HL-60 (cell line): ENCODE data around the gene TTC34.

Source experiments
- DNase-seq, 2 experiments: peaks; one replicate each; pipeline ENCODE4 v3.0.0-alpha.2; 2010 to 2020; ENCODE audit warnings: low read depth in 1 of 2, low spot score in 1 of 2
- H3K27ac ChIP-seq: fragments of 250-450 bp; sonication (Bioruptor Pico); replicated peaks from 2 replicates; pipeline ENCODE4 v1.5.1; 2020; ENCODE audit warnings: mild to moderate bottlenecking, moderate library complexity
- H3K27me3 ChIP-seq: fragments of 250-450 bp; sonication (Bioruptor Pico); 2 replicates; pipeline ENCODE4 v1.5.1; 2021; ENCODE audit warnings: mild to moderate bottlenecking, moderate library complexity; ENCODE audit not compliant: insufficient read depth, poor library complexity, severe bottlenecking
- H3K4me3 ChIP-seq: replicated peaks from 2 replicates; pipeline ENCODE4 v1.5.1; 2011; ENCODE audit warnings: mild to moderate bottlenecking, control low read depth, low read length; ENCODE audit not compliant: insufficient read depth
- GABPA ChIP-seq: IDR thresholded peaks from 2 replicates; pipeline ENCODE4 v1.6.1; 2012; ENCODE audit warnings: low read depth
- POLR2AphosphoS5 ChIP-seq: IDR thresholded peaks from 2 replicates; pipeline ENCODE4 v1.6.1; 2012; ENCODE audit warnings: low read depth
- SPI1 ChIP-seq: IDR thresholded peaks from 2 replicates; pipeline ENCODE4 v1.6.1; 2012; ENCODE audit warnings: low read depth, mild to moderate bottlenecking, borderline replicate concordance
- TF ChIP-seq, protein P1 (sequence below): IDR thresholded peaks from 2 replicates; pipeline ENCODE4 v1.6.1; 2012; ENCODE audit warnings: low read depth; ENCODE audit not compliant: insufficient replicate concordance
- TF ChIP-seq, protein P2 (sequence below): IDR thresholded peaks from one replicate; pipeline ENCODE4 v1.5.1; 2011; ENCODE audit warnings: low read length, control low read depth, inconsistent platforms; ENCODE audit not compliant: insufficient read depth

TTC34 gene

DNA sequence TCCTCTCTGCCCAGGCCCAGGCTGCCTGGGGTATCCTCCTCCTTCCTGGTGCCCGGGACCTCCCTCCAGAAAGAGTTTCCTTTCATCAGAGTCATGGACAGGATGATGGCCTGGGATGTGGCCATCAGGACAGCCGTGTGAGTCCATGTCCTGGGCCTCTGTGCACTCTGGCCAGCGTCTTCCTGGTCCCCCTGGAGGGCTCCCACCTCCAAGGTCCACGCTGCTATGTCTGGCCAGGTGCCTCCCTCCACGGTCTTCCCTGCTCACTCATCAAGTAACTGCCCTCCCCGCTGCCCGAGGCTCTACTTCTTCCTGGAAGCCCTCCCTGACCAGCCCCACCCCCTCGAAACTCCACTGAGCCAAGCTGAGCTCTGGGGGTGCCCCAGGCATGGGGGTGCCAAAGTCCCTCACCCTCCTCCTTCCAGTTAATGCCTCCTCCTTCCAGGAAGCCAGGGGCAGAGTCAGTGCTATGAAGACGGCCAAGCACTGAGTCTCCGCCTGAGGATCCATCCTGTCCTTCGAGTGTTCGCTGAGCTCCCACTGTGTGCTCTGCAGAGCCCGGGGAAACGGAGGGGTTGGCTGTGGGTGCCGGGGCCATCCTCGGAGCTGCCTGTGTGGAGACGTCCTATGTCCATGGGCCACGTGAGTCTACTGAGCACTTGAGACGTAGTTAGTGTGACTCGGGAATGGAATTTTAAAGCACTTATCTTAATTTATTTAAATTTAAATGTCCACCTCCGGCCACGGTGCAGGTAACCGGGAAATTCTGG, 28.5 kb upstream of the TTC34 start:
- Histone ChIP-seq H3K27me3 (no peaks in the 10 kb centered on the region), H3K27ac (no peak overlapping the region), H3K4me3 (no peak overlapping the region)
- TF ChIP-seq POLR2AphosphoS5: no peak
- no peak for TF ChIP-seq SPI1
- TF ChIP-seq, protein P1, sequence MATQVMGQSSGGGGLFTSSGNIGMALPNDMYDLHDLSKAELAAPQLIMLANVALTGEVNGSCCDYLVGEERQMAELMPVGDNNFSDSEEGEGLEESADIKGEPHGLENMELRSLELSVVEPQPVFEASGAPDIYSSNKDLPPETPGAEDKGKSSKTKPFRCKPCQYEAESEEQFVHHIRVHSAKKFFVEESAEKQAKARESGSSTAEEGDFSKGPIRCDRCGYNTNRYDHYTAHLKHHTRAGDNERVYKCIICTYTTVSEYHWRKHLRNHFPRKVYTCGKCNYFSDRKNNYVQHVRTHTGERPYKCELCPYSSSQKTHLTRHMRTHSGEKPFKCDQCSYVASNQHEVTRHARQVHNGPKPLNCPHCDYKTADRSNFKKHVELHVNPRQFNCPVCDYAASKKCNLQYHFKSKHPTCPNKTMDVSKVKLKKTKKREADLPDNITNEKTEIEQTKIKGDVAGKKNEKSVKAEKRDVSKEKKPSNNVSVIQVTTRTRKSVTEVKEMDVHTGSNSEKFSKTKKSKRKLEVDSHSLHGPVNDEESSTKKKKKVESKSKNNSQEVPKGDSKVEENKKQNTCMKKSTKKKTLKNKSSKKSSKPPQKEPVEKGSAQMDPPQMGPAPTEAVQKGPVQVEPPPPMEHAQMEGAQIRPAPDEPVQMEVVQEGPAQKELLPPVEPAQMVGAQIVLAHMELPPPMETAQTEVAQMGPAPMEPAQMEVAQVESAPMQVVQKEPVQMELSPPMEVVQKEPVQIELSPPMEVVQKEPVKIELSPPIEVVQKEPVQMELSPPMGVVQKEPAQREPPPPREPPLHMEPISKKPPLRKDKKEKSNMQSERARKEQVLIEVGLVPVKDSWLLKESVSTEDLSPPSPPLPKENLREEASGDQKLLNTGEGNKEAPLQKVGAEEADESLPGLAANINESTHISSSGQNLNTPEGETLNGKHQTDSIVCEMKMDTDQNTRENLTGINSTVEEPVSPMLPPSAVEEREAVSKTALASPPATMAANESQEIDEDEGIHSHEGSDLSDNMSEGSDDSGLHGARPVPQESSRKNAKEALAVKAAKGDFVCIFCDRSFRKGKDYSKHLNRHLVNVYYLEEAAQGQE: no peak
- TF ChIP-seq, protein P2, sequence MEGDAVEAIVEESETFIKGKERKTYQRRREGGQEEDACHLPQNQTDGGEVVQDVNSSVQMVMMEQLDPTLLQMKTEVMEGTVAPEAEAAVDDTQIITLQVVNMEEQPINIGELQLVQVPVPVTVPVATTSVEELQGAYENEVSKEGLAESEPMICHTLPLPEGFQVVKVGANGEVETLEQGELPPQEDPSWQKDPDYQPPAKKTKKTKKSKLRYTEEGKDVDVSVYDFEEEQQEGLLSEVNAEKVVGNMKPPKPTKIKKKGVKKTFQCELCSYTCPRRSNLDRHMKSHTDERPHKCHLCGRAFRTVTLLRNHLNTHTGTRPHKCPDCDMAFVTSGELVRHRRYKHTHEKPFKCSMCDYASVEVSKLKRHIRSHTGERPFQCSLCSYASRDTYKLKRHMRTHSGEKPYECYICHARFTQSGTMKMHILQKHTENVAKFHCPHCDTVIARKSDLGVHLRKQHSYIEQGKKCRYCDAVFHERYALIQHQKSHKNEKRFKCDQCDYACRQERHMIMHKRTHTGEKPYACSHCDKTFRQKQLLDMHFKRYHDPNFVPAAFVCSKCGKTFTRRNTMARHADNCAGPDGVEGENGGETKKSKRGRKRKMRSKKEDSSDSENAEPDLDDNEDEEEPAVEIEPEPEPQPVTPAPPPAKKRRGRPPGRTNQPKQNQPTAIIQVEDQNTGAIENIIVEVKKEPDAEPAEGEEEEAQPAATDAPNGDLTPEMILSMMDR: no peak
- TF ChIP-seq GABPA: no peak
- no peak for DNase-seq

DNA sequence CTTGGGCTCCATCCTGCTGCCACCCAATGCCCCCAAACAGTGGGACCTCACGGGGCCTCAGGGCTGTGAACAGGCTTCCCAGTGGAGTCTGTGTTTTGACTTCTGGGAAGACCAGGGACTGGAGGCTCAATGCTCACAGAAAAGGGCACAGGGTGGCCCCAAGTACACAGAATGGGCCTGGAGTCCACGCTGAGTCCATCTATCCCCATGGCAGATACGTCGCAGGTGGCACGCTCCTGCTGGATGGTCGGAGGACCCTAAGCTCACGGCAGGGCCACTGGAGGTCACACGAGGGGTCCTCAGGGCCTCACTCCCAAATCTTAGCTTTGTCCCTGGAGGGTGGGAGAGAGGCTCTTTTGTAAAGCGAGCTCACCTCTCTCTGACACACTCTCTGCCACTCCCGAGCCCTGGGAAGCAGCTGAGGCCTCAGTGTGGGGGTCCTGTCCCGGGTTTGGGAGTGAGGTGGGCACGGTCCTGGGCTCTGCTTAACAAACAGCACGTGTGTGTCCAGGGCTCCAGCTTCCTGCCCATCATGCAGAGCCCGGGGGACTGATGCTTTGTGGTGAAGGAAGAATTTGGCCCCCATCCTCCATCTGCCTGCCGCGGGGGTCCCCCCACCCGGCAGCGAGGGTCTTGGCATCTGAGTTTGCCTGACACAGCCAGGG, 27.2 kb upstream of the TTC34 start:
- no peak overlapping the region for H3K4me3 ChIP-seq
- TF ChIP-seq SPI1: no peak
- TF ChIP-seq, protein P2: no peak
- no peak for TF ChIP-seq GABPA
- no peak for TF ChIP-seq POLR2AphosphoS5
- TF ChIP-seq, protein P1: no peak
- no peak for DNase-seq
- H3K27me3 ChIP-seq: no peaks in the 10 kb centered on the region
- no peak overlapping the region for H3K27ac ChIP-seq

DNA sequence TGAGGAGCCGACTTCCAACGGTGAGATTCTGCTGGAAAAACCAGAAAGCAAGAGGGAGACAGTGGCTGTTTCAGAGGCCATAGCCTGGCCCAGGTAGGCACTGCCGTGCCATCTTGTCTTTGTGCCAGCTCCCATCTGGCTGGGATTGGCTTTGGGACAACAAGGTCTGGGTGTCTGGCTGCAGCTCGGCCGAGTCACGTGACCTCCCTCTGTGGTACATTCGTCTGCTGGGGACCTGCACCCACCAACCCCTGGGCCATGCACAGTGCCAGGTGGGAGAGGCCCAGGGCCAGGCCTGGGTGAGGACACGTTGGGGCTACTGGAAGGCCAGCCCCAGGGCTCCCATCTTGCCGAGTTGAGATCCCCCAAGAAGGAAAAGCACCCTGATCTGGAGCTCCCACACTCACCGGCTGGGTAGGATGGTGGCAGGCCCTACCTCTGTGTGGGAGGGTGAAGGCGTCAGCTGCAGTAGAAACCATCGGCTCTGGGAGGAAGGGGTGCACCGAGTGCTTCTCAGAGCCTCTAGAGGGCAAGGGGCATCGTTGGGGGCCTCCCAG, 25.3 kb upstream of the TTC34 start:
- H3K27me3 ChIP-seq: no peaks in the 10 kb centered on the region
- TF ChIP-seq GABPA: no peak
- TF ChIP-seq POLR2AphosphoS5: no peak
- no peak for TF ChIP-seq SPI1
- TF ChIP-seq, protein P1: no peak
- TF ChIP-seq, protein P2: no peak
- no peak overlapping the region for H3K4me3 ChIP-seq
- no peak for DNase-seq
- no peak overlapping the region for H3K27ac ChIP-seq
